Ishikawa (cell line): ENCODE results near the gene DLGAP3.

ENCODE experiments used
- CREB1 ChIP-seq: IDR thresholded peaks from 2 replicates; pipeline ENCODE4 v1.6.1; 2012; ENCODE audit warnings: low read depth
- EP300 ChIP-seq: IDR thresholded peaks from 2 replicates; pipeline ENCODE4 v1.6.1; 2012; ENCODE audit warnings: borderline replicate concordance
- FOXM1 ChIP-seq: IDR thresholded peaks from 2 replicates; pipeline ENCODE4 v1.6.1; 2012; ENCODE audit warnings: low read depth, borderline replicate concordance
- NFIC ChIP-seq: IDR thresholded peaks from 2 replicates; pipeline ENCODE4 v1.6.1; 2012
- TF ChIP-seq, protein P1 (sequence below): IDR thresholded peaks from 2 replicates; pipeline ENCODE4 v1.6.1; 2012

DNA sequence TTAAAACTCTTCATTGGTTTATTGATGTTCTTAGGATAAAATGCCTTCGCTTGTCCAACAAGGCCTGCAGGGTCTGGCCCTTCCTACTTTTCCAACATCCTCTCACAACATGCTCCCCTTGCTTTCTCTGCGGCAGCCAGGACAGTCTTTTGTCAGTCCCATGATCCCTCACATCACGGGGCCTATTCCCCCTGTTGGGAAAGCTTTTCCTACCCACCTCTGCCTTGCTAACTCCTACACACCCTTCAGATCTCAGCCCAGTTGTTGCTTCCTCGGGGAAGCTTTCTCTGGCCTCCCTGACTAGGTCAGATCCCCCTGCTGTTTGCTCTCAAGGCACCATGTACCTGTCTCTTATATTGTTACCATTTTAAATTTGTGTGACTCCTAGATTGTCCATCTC is 19.0 kb downstream of the DLGAP3 start:
- TF ChIP-seq FOXM1, result no peak
- TF ChIP-seq EP300, result no peak
- TF ChIP-seq CREB1, result no peak
- TF ChIP-seq, protein P1, sequence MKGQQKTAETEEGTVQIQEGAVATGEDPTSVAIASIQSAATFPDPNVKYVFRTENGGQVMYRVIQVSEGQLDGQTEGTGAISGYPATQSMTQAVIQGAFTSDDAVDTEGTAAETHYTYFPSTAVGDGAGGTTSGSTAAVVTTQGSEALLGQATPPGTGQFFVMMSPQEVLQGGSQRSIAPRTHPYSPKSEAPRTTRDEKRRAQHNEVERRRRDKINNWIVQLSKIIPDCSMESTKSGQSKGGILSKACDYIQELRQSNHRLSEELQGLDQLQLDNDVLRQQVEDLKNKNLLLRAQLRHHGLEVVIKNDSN, result no peak
- no peak for TF ChIP-seq NFIC
